Mammary epithelial cell (primary cell): ENCODE data around the gene CYREN.

ENCODE experiments used
- EZH2 ChIP-seq: IDR thresholded peaks from 2 replicates; pipeline ENCODE4 v1.6.1; 2012; ENCODE audit warnings: low read length, inconsistent platforms, borderline replicate concordance
- TF ChIP-seq, protein P1 (sequence below), 2 donors: IDR thresholded peaks in 1 of 2; conservative IDR thresholded peaks in 1 of 2; 2 replicates each; pipeline ENCODE4 v1.5.1; 2011 to 2012; ENCODE audit warnings: inconsistent platforms in 2 of 2, low read length in 2 of 2, mild to moderate bottlenecking in 2 of 2, control low read depth in 1 of 2, low read depth in 1 of 2; ENCODE audit not compliant: insufficient read depth in 1 of 2; ENCODE audit errors: extremely low read depth in 1 of 2

DNA sequence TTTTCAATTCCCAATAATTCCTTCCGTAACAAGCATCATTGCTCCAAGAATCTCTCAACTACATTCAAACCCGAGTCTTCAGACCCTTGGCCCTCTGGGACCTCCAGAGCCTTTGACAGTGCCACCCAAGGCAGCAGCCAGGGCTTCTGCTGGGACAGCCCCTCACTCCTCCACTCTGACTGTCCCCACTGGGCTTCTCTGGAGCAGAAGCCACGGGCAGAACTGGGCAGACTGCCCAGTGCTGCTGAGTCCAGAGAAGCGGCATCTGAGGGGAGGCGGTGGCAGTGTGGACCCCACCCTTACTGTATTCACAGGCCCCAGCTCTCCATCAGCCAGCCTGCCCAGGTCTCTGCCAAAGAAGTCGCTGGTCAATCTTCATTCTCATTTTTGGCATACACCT, 8.8 kb downstream of the CYREN start:
- TF ChIP-seq, protein P1, sequence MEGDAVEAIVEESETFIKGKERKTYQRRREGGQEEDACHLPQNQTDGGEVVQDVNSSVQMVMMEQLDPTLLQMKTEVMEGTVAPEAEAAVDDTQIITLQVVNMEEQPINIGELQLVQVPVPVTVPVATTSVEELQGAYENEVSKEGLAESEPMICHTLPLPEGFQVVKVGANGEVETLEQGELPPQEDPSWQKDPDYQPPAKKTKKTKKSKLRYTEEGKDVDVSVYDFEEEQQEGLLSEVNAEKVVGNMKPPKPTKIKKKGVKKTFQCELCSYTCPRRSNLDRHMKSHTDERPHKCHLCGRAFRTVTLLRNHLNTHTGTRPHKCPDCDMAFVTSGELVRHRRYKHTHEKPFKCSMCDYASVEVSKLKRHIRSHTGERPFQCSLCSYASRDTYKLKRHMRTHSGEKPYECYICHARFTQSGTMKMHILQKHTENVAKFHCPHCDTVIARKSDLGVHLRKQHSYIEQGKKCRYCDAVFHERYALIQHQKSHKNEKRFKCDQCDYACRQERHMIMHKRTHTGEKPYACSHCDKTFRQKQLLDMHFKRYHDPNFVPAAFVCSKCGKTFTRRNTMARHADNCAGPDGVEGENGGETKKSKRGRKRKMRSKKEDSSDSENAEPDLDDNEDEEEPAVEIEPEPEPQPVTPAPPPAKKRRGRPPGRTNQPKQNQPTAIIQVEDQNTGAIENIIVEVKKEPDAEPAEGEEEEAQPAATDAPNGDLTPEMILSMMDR (conservative IDR thresholded peaks at IDR 0.05 in 1 of 2, IDR thresholded peaks at IDR 0.05 in 1 of 2; ENCODE audit: extremely low read depth in 1 of 2, insufficient read depth in 1 of 2, low read depth in 1 of 2, low read length in 2 of 2), result no peak
- no peak for TF ChIP-seq EZH2
